ENCODE results near the gene USP5. TPM values are rescaled to one million over a fixed set of nuclear protein-coding genes. Genes with fewer than 3 reads are reported as not detected.

Gene USP5
- total RNA-seq, 1 donor from 2014 or later, result 36.6 TPM

GRCh38 chr12:6909421-6910145, 57.6 kb downstream of the USP5 start:
- intact Hi-C loops (cut with DNase I), result no loop called here
- Histone ChIP-seq H3K36me3 (peaks cover 0 to 5% of the 10 kb centered on the region in 2 donors), H3K4me1 (peaks cover 17% of the 10 kb centered on the region), H3K4me3 (no peak overlapping the region), H3K27ac (no peak overlapping the region), H3K27me3 (no peaks in the 10 kb centered on the region), H3K9me3 (no peaks in the 10 kb centered on the region)
- TF ChIP-seq POLR2AphosphoS5 (IDR thresholded peaks at IDR 0.05; ENCODE audit: insufficient read depth in 1 of 2, low read depth in 1 of 2) (no peak), CTCF (IDR thresholded peaks at IDR 0.05) (no peak), POLR2A (IDR thresholded peaks at IDR 0.05) (no peak)
- DNase-seq (ENCODE audit: extremely low spot score in 2 of 2), result no peak

- peaks cover 25% of the 10 kb centered on the region for H3K4me1 ChIP-seq
- intact Hi-C loops (cut with DNase I), result no loop called here
- H3K9me3 ChIP-seq, result no peaks in the 10 kb centered on the region
- H3K4me3 ChIP-seq, result no peak overlapping the region
- H3K27ac ChIP-seq, result no peak overlapping the region
- no peak for TF ChIP-seq CTCF (IDR thresholded peaks at IDR 0.05)
- no peak for TF ChIP-seq POLR2A (IDR thresholded peaks at IDR 0.05)
- TF ChIP-seq POLR2AphosphoS5 (IDR thresholded peaks at IDR 0.05; ENCODE audit: insufficient read depth in 1 of 2, low read depth in 1 of 2), result no peak
- no peaks in the 10 kb centered on the region for H3K27me3 ChIP-seq
- no peak for DNase-seq (ENCODE audit: extremely low spot score in 2 of 2)
- peaks cover 0 to 5% of the 10 kb centered on the region in 2 donors for H3K36me3 ChIP-seq
Observed at GRCh38 chr12:6912164-6912935, 60.4 kb downstream of the USP5 start.

GRCh38 chr12:6914246-6914946, 62.4 kb downstream of the USP5 start, which contains the start of gene ENO2:
TSS of gene ENO2 (plus strand) at chr12:6914580. CDS start at chr12:6915833, 1,253 bp downstream.
- Histone ChIP-seq H3K9me3 (no peaks in the 10 kb centered on the region), H3K4me1 (peaks cover 25% of the 10 kb centered on the region), H3K36me3 (no peaks in the 10 kb centered on the region), H3K4me3 (peak within 1 kb of the TSS; percentile 70 to 73), H3K27ac (peak within 1 kb of the TSS; percentile 92), H3K27me3 (no peaks in the 10 kb centered on the region)
- no peak for DNase-seq (ENCODE audit: extremely low spot score in 2 of 2)
- TF ChIP-seq POLR2AphosphoS5 (IDR thresholded peaks at IDR 0.05; ENCODE audit: insufficient read depth in 1 of 2, low read depth in 1 of 2) (peak; percentile 24 to 63), POLR2A (IDR thresholded peaks at IDR 0.05) (peak in 1 of 2 donors; percentile 31), CTCF (IDR thresholded peaks at IDR 0.05) (no peak)
- intact Hi-C loops (cut with DNase I), result no loop called here

GRCh38 chr12:6914947-6915788, 63.2 kb downstream of the USP5 start:
- Histone ChIP-seq H3K36me3 (no peaks in the 10 kb centered on the region), H3K27ac (peak overlapping the region; percentile 92), H3K4me3 (peak overlapping the region; percentile 70 to 73), H3K9me3 (no peaks in the 10 kb centered on the region), H3K4me1 (peaks cover 25% of the 10 kb centered on the region), H3K27me3 (no peaks in the 10 kb centered on the region)
- TF ChIP-seq POLR2A (IDR thresholded peaks at IDR 0.05) (no peak), CTCF (IDR thresholded peaks at IDR 0.05) (no peak), POLR2AphosphoS5 (IDR thresholded peaks at IDR 0.05; ENCODE audit: insufficient read depth in 1 of 2, low read depth in 1 of 2) (no peak)
- no peak for DNase-seq (ENCODE audit: extremely low spot score in 2 of 2)
- intact Hi-C loops (cut with DNase I), result no loop called here

Measured in vagina (tissue), 2 donors.